Neural cell (in vitro differentiated cells): ENCODE results near the gene MLST8.

ENCODE experiments used
- CTCF ChIP-seq: fragments of 450-650 bp; IDR thresholded peaks from 2 replicates; pipeline ENCODE4 v1.5.1; 2014; ENCODE audit warnings: antibody characterized with exemption, mild to moderate bottlenecking, moderate library complexity; ENCODE audit not compliant: poor library complexity, severe bottlenecking
- EP300 ChIP-seq: fragments of 450-650 bp; conservative IDR thresholded peaks from 2 replicates; pipeline ENCODE4 v1.6.1; 2014; ENCODE audit warnings: antibody characterized with exemption, mild to moderate bottlenecking, moderate library complexity; ENCODE audit not compliant: poor library complexity, severe bottlenecking
- EZH2 ChIP-seq: fragments of 200-600, 300-800 bp; shearing (Covaris generic), sonication (generic); IDR thresholded peaks from 2 replicates; pipeline ENCODE4 v1.6.1; 2014; ENCODE audit warnings: antibody characterized with exemption, low read length, borderline replicate concordance, mild to moderate bottlenecking; ENCODE audit not compliant: insufficient read depth, poor library complexity, severe bottlenecking
- MXI1 ChIP-seq: fragments of 450-650 bp; conservative IDR thresholded peaks from 2 replicates; pipeline ENCODE4 v1.6.1; 2014; ENCODE audit warnings: antibody characterized with exemption, mild to moderate bottlenecking; ENCODE audit not compliant: poor library complexity, severe bottlenecking
- POLR2AphosphoS5 ChIP-seq: IDR thresholded peaks from 2 replicates; pipeline ENCODE4 v1.6.1; 2012
- RAD21 ChIP-seq: fragments of 450-650 bp; conservative IDR thresholded peaks from 2 replicates; pipeline ENCODE4 v1.6.1; 2014; ENCODE audit warnings: antibody characterized with exemption, mild to moderate bottlenecking, moderate library complexity
- REST ChIP-seq: IDR thresholded peaks from 2 replicates; pipeline ENCODE4 v1.6.1; 2012; ENCODE audit warnings: borderline replicate concordance
- SMC3 ChIP-seq: fragments of 450-650 bp; conservative IDR thresholded peaks from 2 replicates; pipeline ENCODE4 v1.6.1; 2014; ENCODE audit warnings: antibody characterized with exemption, mild to moderate bottlenecking, moderate library complexity; ENCODE audit not compliant: poor library complexity

GRCh38 chr16:2171601-2172178 is 33.6 kb upstream of the MLST8 start:
- TF ChIP-seq REST (no peak), CTCF (no peak), EP300 (no peak), EZH2 (no peak), RAD21 (no peak), MXI1 (no peak), POLR2AphosphoS5 (no peak), SMC3 (no peak)
